ENCODE results near the gene PEMT. TPM values are rescaled to one million over a fixed set of nuclear protein-coding genes. Genes with fewer than 3 reads are reported as not detected.

The PEMT gene
- polyA plus RNA-seq, 2 donors, result 27.2 to 34.2 TPM

DNA sequence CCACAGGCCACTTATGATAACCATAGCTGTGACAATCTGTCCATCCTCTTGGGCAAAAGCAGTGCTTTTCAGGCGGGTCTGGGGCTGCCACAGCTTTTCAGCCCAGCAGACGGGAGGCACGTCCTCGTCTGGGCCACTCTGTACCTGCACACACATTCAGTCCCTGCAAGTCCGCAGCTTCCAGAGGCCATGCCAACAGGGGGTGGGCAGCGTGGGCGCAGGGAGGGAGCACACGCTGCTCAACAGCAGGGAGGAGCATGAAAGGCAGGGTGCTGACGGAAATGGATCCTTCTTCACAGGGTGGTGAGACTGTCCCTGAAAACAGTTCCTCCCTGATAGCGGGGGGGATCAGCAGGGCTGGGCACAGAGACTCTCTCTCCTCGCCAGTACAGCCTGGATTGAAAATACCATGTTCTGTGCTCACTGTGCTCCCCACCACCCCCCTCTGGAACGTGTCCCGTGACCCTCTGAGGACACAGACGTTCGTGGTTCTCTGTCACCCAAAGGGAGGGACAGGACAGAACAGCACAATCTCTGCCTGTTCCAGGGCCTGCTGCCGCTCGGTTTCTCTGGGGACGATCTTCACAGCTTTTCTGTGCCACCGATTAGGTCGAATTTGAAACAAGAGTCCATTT lies 41.7 kb downstream of the PEMT start:
- Histone ChIP-seq H3K27ac (ENCODE audit: low read depth in 2 of 2, low read length in 1 of 2) (no peak overlapping the region), H3K9me3 (ENCODE audit: control insufficient read depth in 2 of 2, insufficient read depth in 1 of 2, low read depth in 1 of 2, low read length in 1 of 2) (no peaks in the 10 kb centered on the region), H3K4me3 (ENCODE audit: low read depth in 1 of 2, low read length in 2 of 2) (no peak overlapping the region), H3K4me1 (ENCODE audit: control insufficient read depth in 2 of 2, insufficient read depth in 2 of 2, low read length in 1 of 2) (no peaks in the 10 kb centered on the region), H3K36me3 (ENCODE audit: control insufficient read depth in 2 of 2, insufficient read depth in 2 of 2, low read length in 1 of 2) (no peaks in the 10 kb centered on the region), H3K27me3 (ENCODE audit: control insufficient read depth in 1 of 2, insufficient read depth in 2 of 2, low read length in 2 of 2) (no peaks in the 10 kb centered on the region)
- 92 to 94% methylated on average over 20 of the region's 20 CpGs for WGBS, 2 donors

DNA sequence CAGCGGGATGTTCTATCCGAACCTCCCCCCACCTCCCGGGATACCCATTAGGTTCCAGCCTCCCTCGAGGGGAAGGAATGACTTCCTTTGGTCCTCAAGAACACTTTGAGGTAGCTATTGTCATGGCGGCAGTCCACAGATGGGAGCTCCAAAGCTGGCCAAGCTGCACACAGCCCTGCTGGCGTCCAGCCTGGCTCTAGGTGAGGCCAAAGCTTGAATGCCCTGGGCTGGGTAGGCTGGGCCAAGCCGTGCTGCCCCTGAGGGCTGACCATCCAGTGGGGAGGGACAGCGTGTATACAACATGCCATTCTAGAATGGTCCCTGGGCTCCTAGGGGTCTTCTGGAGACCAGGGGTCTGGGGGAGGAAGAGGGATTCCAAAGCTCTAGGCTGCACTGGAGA lies 43.5 kb downstream of the PEMT start:
- H3K4me3 ChIP-seq (ENCODE audit: low read depth in 1 of 2, low read length in 2 of 2), result no peak overlapping the region
- H3K9me3 ChIP-seq (ENCODE audit: control insufficient read depth in 2 of 2, insufficient read depth in 1 of 2, low read depth in 1 of 2, low read length in 1 of 2), result no peaks in the 10 kb centered on the region
- no peaks in the 10 kb centered on the region for H3K27me3 ChIP-seq (ENCODE audit: control insufficient read depth in 1 of 2, insufficient read depth in 2 of 2, low read length in 2 of 2)
- WGBS, 2 donors, result 86 to 90% methylated on average over 8 of the region's 8 CpGs
- H3K4me1 ChIP-seq (ENCODE audit: control insufficient read depth in 2 of 2, insufficient read depth in 2 of 2, low read length in 1 of 2), result no peaks in the 10 kb centered on the region
- H3K27ac ChIP-seq (ENCODE audit: low read depth in 2 of 2, low read length in 1 of 2), result no peak overlapping the region
- no peaks in the 10 kb centered on the region for H3K36me3 ChIP-seq (ENCODE audit: control insufficient read depth in 2 of 2, insufficient read depth in 2 of 2, low read length in 1 of 2)

DNA sequence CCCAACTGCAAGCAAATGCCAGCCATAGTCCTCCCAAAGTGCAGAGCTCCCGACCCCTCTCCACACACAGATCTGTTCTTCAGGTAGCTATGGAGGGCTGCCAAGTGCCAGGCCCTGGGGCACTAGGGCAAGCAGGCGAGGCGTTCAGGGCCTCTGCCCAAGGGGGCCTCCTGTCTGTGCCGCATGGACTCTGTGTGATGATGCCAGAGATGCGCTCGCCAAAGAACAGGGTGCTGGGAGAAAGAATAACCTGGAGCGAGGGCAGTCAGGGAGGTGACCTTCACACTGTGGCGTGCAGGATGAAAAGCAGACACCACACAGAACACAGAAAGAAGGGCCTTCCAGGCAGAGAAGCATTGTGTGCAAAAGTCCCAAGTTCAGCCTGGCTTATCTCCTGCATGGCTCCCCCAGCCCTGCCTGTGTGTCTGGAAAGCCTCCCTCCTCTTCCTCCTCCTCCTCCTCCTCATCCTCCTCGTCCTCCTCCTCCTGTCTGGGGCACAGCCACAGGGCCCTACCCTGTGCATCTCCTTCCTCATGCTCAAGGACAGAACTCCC lies 44.2 kb downstream of the PEMT start:
- Histone ChIP-seq H3K4me3 (ENCODE audit: low read depth in 1 of 2, low read length in 2 of 2) (no peak overlapping the region), H3K4me1 (ENCODE audit: control insufficient read depth in 2 of 2, insufficient read depth in 2 of 2, low read length in 1 of 2) (no peaks in the 10 kb centered on the region), H3K9me3 (ENCODE audit: control insufficient read depth in 2 of 2, insufficient read depth in 1 of 2, low read depth in 1 of 2, low read length in 1 of 2) (no peaks in the 10 kb centered on the region), H3K27ac (ENCODE audit: low read depth in 2 of 2, low read length in 1 of 2) (no peak overlapping the region), H3K27me3 (ENCODE audit: control insufficient read depth in 1 of 2, insufficient read depth in 2 of 2, low read length in 2 of 2) (no peaks in the 10 kb centered on the region), H3K36me3 (ENCODE audit: control insufficient read depth in 2 of 2, insufficient read depth in 2 of 2, low read length in 1 of 2) (no peaks in the 10 kb centered on the region)
- WGBS, 2 donors, result 74 to 77% methylated on average over 9 of the region's 9 CpGs

DNA sequence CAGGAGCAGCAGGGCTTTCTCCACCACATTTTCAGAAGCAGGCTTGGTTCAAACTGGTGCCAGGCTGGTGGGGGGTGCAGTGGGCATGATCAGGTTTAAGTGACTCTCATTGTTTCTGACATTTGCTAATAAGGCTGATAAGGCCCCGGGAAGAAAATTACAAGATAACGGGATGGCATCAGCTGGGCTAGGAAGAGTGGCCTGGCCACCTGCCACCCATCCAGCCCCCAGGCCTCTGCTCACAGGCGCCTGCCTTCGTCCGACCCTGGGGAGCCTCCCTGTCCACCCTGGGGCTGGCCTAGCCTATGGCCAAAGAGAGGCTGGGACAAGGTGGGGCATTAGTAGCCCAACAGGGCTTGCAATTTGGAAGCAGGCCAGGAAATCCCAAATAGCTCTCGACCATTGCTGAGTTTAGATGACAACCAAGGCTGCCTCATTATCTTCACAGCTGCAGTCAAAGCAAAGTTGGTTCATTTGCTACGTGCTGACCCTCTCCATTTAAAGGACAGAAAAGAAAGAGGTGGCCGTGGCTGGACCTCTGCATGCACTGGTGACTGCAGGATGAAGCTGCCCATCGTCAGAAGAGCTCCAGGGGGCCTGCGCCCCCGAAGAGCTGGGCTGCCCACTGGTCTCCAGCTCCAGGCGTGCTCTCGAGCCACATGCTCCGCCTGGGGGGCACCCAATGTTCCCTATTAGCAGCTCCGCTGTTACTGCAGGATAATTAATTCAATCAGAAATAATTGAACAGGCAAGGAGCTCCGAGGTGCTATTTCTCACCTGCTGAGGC lies 44.9 kb downstream of the PEMT start:
- Histone ChIP-seq H3K27ac (ENCODE audit: low read depth in 2 of 2, low read length in 1 of 2) (no peak overlapping the region), H3K4me1 (ENCODE audit: control insufficient read depth in 2 of 2, insufficient read depth in 2 of 2, low read length in 1 of 2) (no peaks in the 10 kb centered on the region), H3K36me3 (ENCODE audit: control insufficient read depth in 2 of 2, insufficient read depth in 2 of 2, low read length in 1 of 2) (no peaks in the 10 kb centered on the region), H3K27me3 (ENCODE audit: control insufficient read depth in 1 of 2, insufficient read depth in 2 of 2, low read length in 2 of 2) (no peaks in the 10 kb centered on the region), H3K9me3 (ENCODE audit: control insufficient read depth in 2 of 2, insufficient read depth in 1 of 2, low read depth in 1 of 2, low read length in 1 of 2) (no peaks in the 10 kb centered on the region), H3K4me3 (ENCODE audit: low read depth in 1 of 2, low read length in 2 of 2) (no peak overlapping the region)
- 91 to 92% methylated on average over 16 of the region's 16 CpGs for WGBS, 2 donors

DNA sequence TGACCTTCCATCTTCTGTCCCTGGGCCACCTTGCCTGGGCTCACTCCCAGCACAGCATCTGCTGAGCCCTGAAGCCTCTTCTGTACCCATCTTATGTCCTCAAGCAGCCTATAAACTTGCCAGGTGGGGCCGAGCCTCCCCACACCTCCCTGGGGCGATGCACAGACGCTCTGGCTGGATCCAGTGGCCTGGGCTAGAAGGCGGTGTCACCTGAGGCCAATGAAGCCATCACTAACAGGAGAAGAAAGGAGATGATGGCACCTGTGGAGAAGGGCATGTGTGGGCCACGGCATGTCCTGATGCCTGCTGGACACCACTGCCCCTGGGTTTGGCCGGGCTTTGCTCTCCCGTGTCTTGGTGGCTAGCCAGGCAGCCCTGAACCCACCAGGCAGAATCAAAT lies 45.5 kb downstream of the PEMT start:
- no peak overlapping the region for H3K4me3 ChIP-seq (ENCODE audit: low read depth in 1 of 2, low read length in 2 of 2)
- H3K27me3 ChIP-seq (ENCODE audit: control insufficient read depth in 1 of 2, insufficient read depth in 2 of 2, low read length in 2 of 2), result no peaks in the 10 kb centered on the region
- no peak overlapping the region for H3K27ac ChIP-seq (ENCODE audit: low read depth in 2 of 2, low read length in 1 of 2)

DNA sequence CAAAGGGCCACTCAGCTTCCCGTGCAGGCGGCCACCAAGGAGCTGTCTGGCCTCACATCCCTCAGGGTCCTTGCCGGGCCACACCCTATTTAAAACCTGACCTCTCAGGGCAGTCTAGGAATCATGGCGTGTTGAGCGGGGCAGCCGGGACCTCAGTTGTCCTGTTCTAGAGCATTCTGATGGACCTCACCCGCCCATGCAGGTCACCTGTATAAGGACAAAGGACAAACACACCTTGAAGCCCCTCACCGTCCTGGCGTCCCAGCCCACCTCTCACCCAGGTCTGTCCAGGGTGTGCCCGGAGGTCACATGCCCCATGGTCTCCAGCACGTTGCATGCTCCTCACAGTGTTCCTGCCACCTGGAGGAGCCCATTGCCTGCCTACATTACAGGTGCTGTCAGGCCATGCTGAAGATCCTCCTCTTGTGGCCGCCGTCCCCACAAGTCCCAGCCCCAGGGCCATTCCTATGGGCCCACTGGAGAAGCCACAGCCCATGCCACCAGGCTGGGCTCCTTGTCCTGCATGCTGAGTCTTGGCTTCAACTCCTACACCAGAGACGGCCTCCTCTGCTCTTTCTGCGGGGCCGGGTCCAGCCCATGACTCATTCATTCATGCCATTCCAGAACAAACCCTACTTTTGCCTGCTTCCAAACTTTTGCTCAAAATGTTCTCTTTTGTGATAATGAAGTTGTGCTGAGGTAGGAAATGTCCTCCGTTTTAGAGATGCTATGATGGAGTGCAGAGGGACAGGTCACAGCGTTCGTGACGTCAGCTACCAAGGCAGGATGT lies 46.3 kb downstream of the PEMT start:
- Histone ChIP-seq H3K9me3 (ENCODE audit: control insufficient read depth in 2 of 2, insufficient read depth in 1 of 2, low read depth in 1 of 2, low read length in 1 of 2) (no peaks in the 10 kb centered on the region), H3K4me3 (ENCODE audit: low read depth in 1 of 2, low read length in 2 of 2) (no peak overlapping the region), H3K4me1 (ENCODE audit: control insufficient read depth in 2 of 2, insufficient read depth in 2 of 2, low read length in 1 of 2) (peaks cover 0 to 2% of the 10 kb centered on the region in 2 donors), H3K27me3 (ENCODE audit: control insufficient read depth in 1 of 2, insufficient read depth in 2 of 2, low read length in 2 of 2) (no peaks in the 10 kb centered on the region), H3K27ac (ENCODE audit: low read depth in 2 of 2, low read length in 1 of 2) (no peak overlapping the region), H3K36me3 (ENCODE audit: control insufficient read depth in 2 of 2, insufficient read depth in 2 of 2, low read length in 1 of 2) (no peaks in the 10 kb centered on the region)
- WGBS, 2 donors, result 73 to 83% methylated on average over 20 of the region's 20 CpGs

More for the DNA sequence above, 45.5 kb downstream of the PEMT start:
- Histone ChIP-seq H3K36me3 (ENCODE audit: control insufficient read depth in 2 of 2, insufficient read depth in 2 of 2, low read length in 1 of 2) (no peaks in the 10 kb centered on the region), H3K4me1 (ENCODE audit: control insufficient read depth in 2 of 2, insufficient read depth in 2 of 2, low read length in 1 of 2) (no peaks in the 10 kb centered on the region), H3K9me3 (ENCODE audit: control insufficient read depth in 2 of 2, insufficient read depth in 1 of 2, low read depth in 1 of 2, low read length in 1 of 2) (no peaks in the 10 kb centered on the region)
- 80 to 85% methylated on average over 7 of the region's 7 CpGs for WGBS, 2 donors

DNA sequence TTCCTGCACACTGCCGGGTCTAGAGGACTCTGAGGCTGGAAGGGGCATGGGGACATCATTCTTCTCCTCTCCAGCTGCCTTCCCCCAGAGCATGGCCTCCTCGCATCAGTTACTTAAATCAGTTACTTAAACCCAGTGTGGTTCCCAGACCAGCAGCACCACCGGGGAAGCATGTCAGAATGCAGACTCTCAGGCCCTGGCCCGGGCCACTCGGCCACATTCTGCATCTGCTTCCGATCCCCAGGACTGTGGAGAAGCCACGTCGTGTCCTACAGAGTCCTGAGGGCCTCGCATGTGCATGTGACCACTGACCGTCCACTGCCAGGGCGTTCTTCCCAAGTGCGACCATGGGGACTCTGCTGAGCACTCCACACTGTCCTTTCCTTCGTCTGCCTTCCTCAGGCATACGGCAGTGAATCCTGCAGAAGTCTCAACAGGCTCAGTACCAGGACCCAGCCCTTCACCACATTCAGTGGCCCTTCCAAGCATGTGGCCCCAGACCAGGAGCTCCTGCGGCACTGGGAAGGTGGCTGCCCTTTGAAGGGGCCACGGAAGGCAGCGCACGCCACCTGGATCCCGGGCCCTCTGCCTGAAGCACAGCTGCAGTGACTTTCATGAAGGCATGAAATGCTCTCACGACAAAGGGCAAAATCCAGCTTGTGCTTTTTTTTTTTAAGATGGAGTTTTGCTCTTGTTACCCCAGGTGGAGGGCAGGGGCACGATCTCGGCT lies 48.4 kb downstream of the PEMT start:
- Histone ChIP-seq H3K27me3 (ENCODE audit: control insufficient read depth in 1 of 2, insufficient read depth in 2 of 2, low read length in 2 of 2) (no peaks in the 10 kb centered on the region), H3K27ac (ENCODE audit: low read depth in 2 of 2, low read length in 1 of 2) (no peak overlapping the region), H3K36me3 (ENCODE audit: control insufficient read depth in 2 of 2, insufficient read depth in 2 of 2, low read length in 1 of 2) (no peaks in the 10 kb centered on the region), H3K9me3 (ENCODE audit: control insufficient read depth in 2 of 2, insufficient read depth in 1 of 2, low read depth in 1 of 2, low read length in 1 of 2) (no peaks in the 10 kb centered on the region), H3K4me3 (ENCODE audit: low read depth in 1 of 2, low read length in 2 of 2) (no peak overlapping the region), H3K4me1 (ENCODE audit: control insufficient read depth in 2 of 2, insufficient read depth in 2 of 2, low read length in 1 of 2) (peaks cover 0 to 2% of the 10 kb centered on the region in 2 donors)
- 84 to 97% methylated on average over 22 of the region's 22 CpGs for WGBS, 2 donors

DNA sequence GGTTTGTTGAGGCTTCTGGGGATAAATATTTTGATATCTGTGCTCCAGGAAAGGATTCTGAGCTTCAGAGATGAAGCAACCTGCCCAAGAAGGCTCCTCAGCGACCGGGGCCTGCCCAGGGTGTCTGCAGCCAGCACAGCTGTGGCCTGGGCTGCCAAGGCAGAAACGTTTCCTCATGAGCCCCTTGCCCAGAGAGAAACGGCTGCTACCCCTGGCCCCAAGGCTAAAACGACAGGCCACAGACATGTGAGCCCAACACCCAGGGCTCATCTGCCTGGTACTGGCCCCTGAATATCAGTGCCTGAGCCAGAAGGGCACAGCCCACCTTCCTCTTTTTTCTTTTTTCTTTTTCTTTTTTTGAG lies 49.9 kb downstream of the PEMT start:
- Histone ChIP-seq H3K9me3 (ENCODE audit: control insufficient read depth in 2 of 2, insufficient read depth in 1 of 2, low read depth in 1 of 2, low read length in 1 of 2) (no peaks in the 10 kb centered on the region), H3K4me1 (ENCODE audit: control insufficient read depth in 2 of 2, insufficient read depth in 2 of 2, low read length in 1 of 2) (peaks cover 0 to 2% of the 10 kb centered on the region in 2 donors), H3K27me3 (ENCODE audit: control insufficient read depth in 1 of 2, insufficient read depth in 2 of 2, low read length in 2 of 2) (no peaks in the 10 kb centered on the region), H3K27ac (ENCODE audit: low read depth in 2 of 2, low read length in 1 of 2) (no peak overlapping the region), H3K36me3 (ENCODE audit: control insufficient read depth in 2 of 2, insufficient read depth in 2 of 2, low read length in 1 of 2) (no peaks in the 10 kb centered on the region), H3K4me3 (ENCODE audit: low read depth in 1 of 2, low read length in 2 of 2) (no peak overlapping the region)
- 41 to 59% methylated on average over 5 of the region's 5 CpGs for WGBS, 2 donors

All from esophagus (tissue), 2 donors.